Caki2 (cell line): ENCODE results near the gene HEG1. TPM values are rescaled to one million over a fixed set of nuclear protein-coding genes. Genes with fewer than 3 reads are reported as not detected.

Experiments used
- total RNA-seq: library from RNA; depleted of rRNA; stranded (reverse); fragments of >200 nt; shearing (Covaris generic); gene quantifications from 2 replicates; pipeline ENCODE4 v1.2.3, GENCODE V29; 2014; ENCODE audit warnings: low replicate concordance; rRNA removed

The HEG1 gene
- total RNA-seq, 1 experiment from 2014 or later = 5.0 TPM

Other genes with a start within 250 kb of the HEG1 start
- gene ITGB5, start 168.6 kb downstream of the HEG1 start, total RNA-seq = 361 and 475 TPM in 2 replicates
- 0.37 TPM in 1 of 2 replicates, not detected in the other for gene MUC13, start 121.2 kb downstream of the HEG1 start, total RNA-seq
- 167 and 248 TPM in 2 replicates for gene SLC12A8, start 156.8 kb upstream of the HEG1 start, total RNA-seq